ENCODE data around the gene COA3. TPM values are rescaled to one million over a fixed set of nuclear protein-coding genes. Genes with fewer than 3 reads are reported as not detected.
A peak's percentile ranks its signal among the peaks of the same experiment; 100 is the strongest.

The COA3 gene
- total RNA-seq, 1 donor from 2014 or later, result 93.9 TPM

DNA sequence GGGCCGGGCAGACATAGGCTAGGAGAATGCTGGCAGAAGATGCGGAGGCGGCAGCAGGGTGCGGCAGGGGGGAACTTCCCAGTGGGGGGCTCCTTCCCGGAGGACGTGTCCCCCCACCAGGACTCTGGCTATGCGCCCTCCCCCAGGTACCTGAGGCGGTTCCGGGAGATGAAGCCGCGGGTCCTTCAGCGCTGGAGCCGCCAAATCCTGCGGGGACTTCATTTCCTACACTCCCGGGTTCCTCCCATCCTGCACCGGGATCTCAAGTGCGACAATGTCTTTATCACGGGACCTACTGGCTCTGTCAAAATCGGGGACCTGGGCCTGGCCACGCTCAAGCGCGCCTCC, 14.7 kb downstream of the COA3 start:
- peaks cover 6% of the 10 kb centered on the region for H3K4me1 Mint-ChIP-seq (ENCODE audit: unreplicated experiment)
- no peak for TF ChIP-seq CTCF (conservative IDR thresholded peaks at IDR 0.05)
- H3K27ac Mint-ChIP-seq, result no peak overlapping the region
- peaks cover 6% of the 10 kb centered on the region for H3K36me3 Mint-ChIP-seq
- H3K9me3 Mint-ChIP-seq, result no peaks in the 10 kb centered on the region
- no peak overlapping the region for H3K4me3 Mint-ChIP-seq
- H3K27me3 Mint-ChIP-seq, result peaks cover 55% of the 10 kb centered on the region
- no peak for DNase-seq (ENCODE audit: extremely low spot score, unreplicated experiment)

DNA sequence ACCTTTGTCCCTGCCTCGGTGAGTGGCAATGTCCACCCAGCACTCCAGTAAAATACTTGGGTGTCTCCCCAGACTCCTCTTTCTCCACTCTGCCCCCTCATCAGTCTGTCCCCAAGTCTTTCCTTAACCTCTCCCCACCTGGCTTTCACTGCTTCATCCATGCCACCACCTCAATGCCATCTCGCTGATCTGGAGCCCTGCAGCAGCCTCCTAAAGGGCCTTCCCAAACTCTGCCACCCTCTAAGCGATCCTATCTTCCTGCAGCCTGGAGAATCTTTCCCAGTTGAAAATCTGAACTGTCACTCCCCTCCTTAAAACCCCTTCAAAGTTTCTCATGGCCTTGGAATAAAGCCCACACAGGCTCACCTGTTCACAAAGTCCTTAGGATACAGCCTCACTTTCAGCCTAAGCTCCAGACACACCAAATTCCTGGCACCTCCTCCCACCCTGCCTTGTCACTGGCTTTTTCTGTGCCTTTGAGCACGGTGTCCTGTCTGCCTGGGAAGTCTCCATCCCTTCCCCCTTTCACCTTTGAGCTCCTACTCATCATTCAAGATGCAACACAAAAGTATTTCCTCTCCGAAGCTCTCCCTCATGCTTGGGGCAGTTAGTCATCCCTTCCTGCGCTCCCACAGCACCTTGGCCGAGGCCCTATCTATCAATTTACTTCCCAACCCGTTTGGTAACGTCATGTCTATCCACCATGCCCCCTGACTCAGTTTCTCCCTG, 15.3 kb downstream of the COA3 start:
- Mint-ChIP-seq H3K4me1 (ENCODE audit: unreplicated experiment) (peaks cover 6% of the 10 kb centered on the region), H3K27me3 (peaks cover 54% of the 10 kb centered on the region), H3K9me3 (no peaks in the 10 kb centered on the region), H3K36me3 (peaks cover 6% of the 10 kb centered on the region), H3K4me3 (peak overlapping the region; percentile 62), H3K27ac (no peak overlapping the region)
- no peak for TF ChIP-seq CTCF (conservative IDR thresholded peaks at IDR 0.05)
- no peak for DNase-seq (ENCODE audit: extremely low spot score, unreplicated experiment)

DNA sequence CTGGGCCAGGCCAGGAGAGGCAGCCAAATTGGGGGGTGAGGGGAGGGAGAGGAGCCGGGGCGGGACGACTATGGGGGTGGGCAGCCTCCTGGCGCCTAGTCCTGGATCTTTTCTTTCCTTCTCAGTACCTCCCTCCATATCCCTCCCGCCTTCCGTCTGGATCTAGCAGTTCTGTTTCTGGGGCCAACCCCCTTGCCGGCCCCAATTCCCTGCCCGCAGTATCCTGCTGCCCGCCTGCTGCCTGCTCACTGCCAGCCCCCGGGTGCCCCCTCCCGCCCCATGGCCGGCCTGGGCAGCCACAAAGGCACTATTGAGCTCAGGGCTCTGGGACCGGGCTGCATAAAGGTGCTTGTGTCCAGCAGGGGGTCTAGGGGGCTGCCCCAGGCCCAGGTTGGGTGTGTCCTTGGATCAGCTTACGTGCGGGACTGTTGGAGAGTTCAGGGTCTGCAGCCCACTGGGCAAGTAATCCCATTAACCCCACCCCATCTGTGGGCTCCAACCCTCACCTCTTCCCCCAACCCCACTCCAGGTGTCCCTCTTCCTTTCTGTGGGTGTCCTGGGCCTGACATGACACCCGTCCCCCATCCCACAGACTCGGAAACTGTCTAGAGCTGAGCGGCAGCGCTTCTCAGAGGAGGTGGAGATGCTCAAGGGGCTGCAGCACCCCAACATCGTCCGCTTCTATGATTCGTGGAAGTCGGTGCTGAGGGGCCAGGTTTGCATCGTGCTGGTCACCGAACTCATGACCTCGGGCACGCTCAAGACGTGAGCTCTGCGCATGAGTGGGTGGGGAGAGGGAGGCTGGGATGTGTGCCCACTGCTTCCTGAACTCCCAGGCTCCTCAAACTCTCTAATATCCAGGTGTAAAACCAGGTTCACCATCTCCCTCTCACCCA, 16.1 kb downstream of the COA3 start:
- H3K4me3 Mint-ChIP-seq, result peak overlapping the region; percentile 62
- peaks cover 6% of the 10 kb centered on the region for H3K36me3 Mint-ChIP-seq
- H3K9me3 Mint-ChIP-seq, result no peaks in the 10 kb centered on the region
- H3K27me3 Mint-ChIP-seq, result peaks cover 47% of the 10 kb centered on the region
- H3K27ac Mint-ChIP-seq, result no peak overlapping the region
- no peak for DNase-seq (ENCODE audit: extremely low spot score, unreplicated experiment)
- peaks cover 6% of the 10 kb centered on the region for H3K4me1 Mint-ChIP-seq (ENCODE audit: unreplicated experiment)
- TF ChIP-seq CTCF (conservative IDR thresholded peaks at IDR 0.05), result no peak

- no peak for DNase-seq (ENCODE audit: extremely low spot score, unreplicated experiment)
- Mint-ChIP-seq H3K4me1 (ENCODE audit: unreplicated experiment) (peaks cover 6% of the 10 kb centered on the region), H3K27me3 (peaks cover 42% of the 10 kb centered on the region), H3K36me3 (peaks cover 6% of the 10 kb centered on the region), H3K9me3 (no peaks in the 10 kb centered on the region), H3K4me3 (peak overlapping the region; percentile 80), H3K27ac (no peak overlapping the region)
- no peak for TF ChIP-seq CTCF (conservative IDR thresholded peaks at IDR 0.05)
Observed at GRCh38 chr17:42781639-42782165, 16.8 kb downstream of the COA3 start.

- Mint-ChIP-seq H3K4me1 (ENCODE audit: unreplicated experiment) (peaks cover 6% of the 10 kb centered on the region), H3K4me3 (peak overlapping the region; percentile 80), H3K9me3 (no peaks in the 10 kb centered on the region), H3K27ac (no peak overlapping the region), H3K36me3 (peaks cover 6% of the 10 kb centered on the region), H3K27me3 (peaks cover 42% of the 10 kb centered on the region)
- no peak for TF ChIP-seq CTCF (conservative IDR thresholded peaks at IDR 0.05)
- no peak for DNase-seq (ENCODE audit: extremely low spot score, unreplicated experiment)
Observed at GRCh38 chr17:42780851-42781638, 17.5 kb downstream of the COA3 start.
